Right atrium auricular region (tissue), 2 donors: Measurements from ENCODE around the gene VGLL1. TPM values are rescaled to one million over a fixed set of nuclear protein-coding genes. Genes with fewer than 3 reads are reported as not detected.

Experiments
- DNase-seq: peaks from one replicate; pipeline ENCODE4 v3.0.0-alpha.2; 2019; ENCODE audit warnings: low spot score
- H3K27ac ChIP-seq, 2 donors: fragments of 200-600 bp; sonication (generic); 1 replicate in 1 of 2; 2 replicates in 1 of 2; pipeline ENCODE4 v1.5.1; 2016 to 2019
- H3K27me3 ChIP-seq, 2 donors: fragments of 200-600 bp; sonication (generic); one replicate each; pipeline versions ENCODE4 v1.5.1 to v1.6.0; 2017 to 2019
- H3K36me3 ChIP-seq: fragments of 200-600 bp; sonication (generic); one replicate; pipeline ENCODE4 v1.5.1; 2016
- H3K4me1 ChIP-seq, 2 donors: fragments of 200-600 bp; sonication (generic); one replicate each; pipeline versions ENCODE4 v1.5.1 to v1.6.0; 2017 to 2019
- H3K4me3 ChIP-seq, 2 donors: fragments of 200-600 bp; sonication (generic); 1 replicate in 1 of 2; 2 replicates in 1 of 2; pipeline ENCODE4 v1.5.1; 2017 to 2019; ENCODE audit warnings: mild to moderate bottlenecking in 1 of 2, moderate library complexity in 1 of 2
- H3K9me3 ChIP-seq, 2 donors: fragments of 200-600 bp; sonication (generic); one replicate each; pipeline ENCODE4 v1.5.1; 2019
- CTCF ChIP-seq, 2 donors: fragments of 200-600 bp; sonication (generic); IDR thresholded peaks; one replicate each; pipeline ENCODE4 v1.5.1; 2019; ENCODE audit warnings: antibody characterized with exemption in 2 of 2
- total RNA-seq, 2 donors: library from RNA; depleted of rRNA; stranded (reverse); fragments of >200 nt; gene quantifications; one replicate each; pipeline ENCODE4 v1.1.0, GENCODE V29; 2016

VGLL1 gene
- total RNA-seq, 2 donors from 2014 or later: not detected

GRCh38 chrX:136555694-136556093 lies 23.7 kb downstream of the VGLL1 start:
- no peaks in the 10 kb centered on the region for H3K4me1 ChIP-seq
- no peak overlapping the region for H3K27ac ChIP-seq
- H3K4me3 ChIP-seq: no peak overlapping the region
- TF ChIP-seq CTCF (IDR thresholded peaks at IDR 0.05): no peak
- H3K9me3 ChIP-seq: no peaks in the 10 kb centered on the region
- H3K27me3 ChIP-seq: no peaks in the 10 kb centered on the region
- DNase-seq: no peak
- H3K36me3 ChIP-seq: no peaks in the 10 kb centered on the region

DNA sequence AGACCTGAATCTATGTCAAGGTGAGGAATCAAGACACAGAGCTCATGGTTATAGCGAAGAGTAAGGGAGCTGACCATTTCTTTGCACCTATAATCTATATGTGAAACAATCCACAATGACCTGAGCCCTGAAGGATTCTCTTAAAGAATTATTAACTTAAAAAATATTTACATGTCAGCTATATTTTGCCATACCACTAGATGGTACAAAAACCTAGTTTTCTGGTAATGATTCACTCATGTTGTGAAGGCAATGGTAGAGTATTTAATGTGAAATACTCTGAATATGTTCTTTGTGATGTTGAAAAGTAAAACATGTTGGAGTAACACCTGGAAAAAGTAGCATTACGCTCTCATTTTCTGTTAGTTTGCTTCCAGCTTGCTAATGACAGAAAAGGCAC lies 40.0 kb downstream of the VGLL1 start:
- Histone ChIP-seq H3K36me3 (no peaks in the 10 kb centered on the region), H3K27me3 (no peaks in the 10 kb centered on the region), H3K4me1 (no peaks in the 10 kb centered on the region), H3K4me3 (no peak overlapping the region), H3K27ac (no peak overlapping the region), H3K9me3 (no peaks in the 10 kb centered on the region)
- no peak for DNase-seq
- no peak for TF ChIP-seq CTCF (IDR thresholded peaks at IDR 0.05)

- no peaks in the 10 kb centered on the region for H3K4me1 ChIP-seq
- no peak for TF ChIP-seq CTCF (IDR thresholded peaks at IDR 0.05)
- no peaks in the 10 kb centered on the region for H3K36me3 ChIP-seq
- no peaks in the 10 kb centered on the region for H3K27me3 ChIP-seq
- H3K27ac ChIP-seq: no peak overlapping the region
- H3K4me3 ChIP-seq: no peak overlapping the region
- no peaks in the 10 kb centered on the region for H3K9me3 ChIP-seq
- no peak for DNase-seq
Observed at GRCh38 chrX:136574548-136574947, 42.5 kb downstream of the VGLL1 start.

- Histone ChIP-seq H3K36me3 (no peaks in the 10 kb centered on the region), H3K4me1 (no peaks in the 10 kb centered on the region), H3K27me3 (no peaks in the 10 kb centered on the region), H3K27ac (no peak overlapping the region), H3K9me3 (no peaks in the 10 kb centered on the region), H3K4me3 (no peak overlapping the region)
- TF ChIP-seq CTCF (IDR thresholded peaks at IDR 0.05): peak in 1 of 2 donors; percentile 75
- peak; percentile 61 for DNase-seq
Observed at GRCh38 chrX:136577552-136577951, 45.5 kb downstream of the VGLL1 start.

GRCh38 chrX:136580316-136580715 lies 48.3 kb downstream of the VGLL1 start:
- Histone ChIP-seq H3K9me3 (no peaks in the 10 kb centered on the region), H3K4me1 (no peaks in the 10 kb centered on the region), H3K4me3 (no peak overlapping the region), H3K27me3 (no peaks in the 10 kb centered on the region), H3K27ac (no peak overlapping the region), H3K36me3 (no peaks in the 10 kb centered on the region)
- no peak for DNase-seq
- no peak for TF ChIP-seq CTCF (IDR thresholded peaks at IDR 0.05)

- no peaks in the 10 kb centered on the region for H3K4me1 ChIP-seq
- no peaks in the 10 kb centered on the region for H3K9me3 ChIP-seq
- H3K27ac ChIP-seq: no peak overlapping the region
- H3K4me3 ChIP-seq: no peak overlapping the region
- DNase-seq: no peak
- no peaks in the 10 kb centered on the region for H3K36me3 ChIP-seq
- no peaks in the 10 kb centered on the region for H3K27me3 ChIP-seq
- no peak for TF ChIP-seq CTCF (IDR thresholded peaks at IDR 0.05)
Observed at GRCh38 chrX:136582624-136583023, 50.6 kb downstream of the VGLL1 start.
